H1 (cell line): ENCODE measurements around the gene STK39. TPM values are rescaled to one million over a fixed set of nuclear protein-coding genes. Genes with fewer than 3 reads are reported as not detected.

ENCODE experiments used
- SAP30 ChIP-seq: fragments of 300-600 bp; sonication (generic); IDR thresholded peaks from 2 replicates; pipeline ENCODE4 v1.7.1; 2012; ENCODE audit warnings: low read length, moderate library complexity, mild to moderate bottlenecking, inconsistent platforms; ENCODE audit not compliant: insufficient read depth, insufficient replicate concordance
- polyA plus RNA-seq, 7 experiments: library from polyadenylated mRNA; depleted of rRNA in 3 of 7; stranded (reverse) in 5 of 7; unstranded in 2 of 7; fragments of >200 nt in 5 of 7; fragments of 200-250 nt in 2 of 7; gene quantifications; 1 replicate in 5 of 7; 2 replicates in 1 of 7; 4 replicates in 1 of 7; pipeline versions ENCODE4 v1.2.1 to v1.2.3, GENCODE V29; 2011 to 2013; ENCODE audit warnings: missing spikeins in 2 of 7, mixed read lengths in 2 of 7
- total RNA-seq: library from RNA; stranded (reverse); fragmentation: NEBNext Ultra II Directional; extraction: Animal tissue kit (Norgen Biotek cat#: 25700); gene quantifications from 2 replicates; pipeline ENCODE4 v1.2.1, GENCODE V29; 2021

STK39 gene
- total and polyA plus RNA-seq, 2 of the 8 experiments (the other 6 are each of a cell fraction or from before 2014, with no cell fraction given) = 13.7 to 23.8 TPM

DNA sequence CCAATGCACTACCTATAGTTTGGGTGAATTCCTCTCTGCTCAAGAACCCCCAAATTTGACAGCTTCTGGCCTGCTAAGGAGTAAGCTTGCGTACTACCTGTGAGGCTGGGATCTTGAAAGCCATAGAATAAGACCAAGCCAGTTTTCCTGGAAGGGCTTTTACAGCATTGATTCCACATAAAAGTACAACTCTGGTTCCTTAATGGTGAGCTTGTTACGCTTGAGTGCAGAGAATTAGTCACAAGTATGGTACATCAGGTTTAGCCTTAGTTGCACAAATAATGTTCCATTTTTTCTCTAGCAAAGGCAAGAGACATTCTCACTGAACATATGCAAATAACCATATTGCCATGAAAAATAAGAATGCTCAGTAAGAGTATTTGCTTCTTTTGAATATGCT, 39.1 kb upstream of the STK39 start (continued):
- TF ChIP-seq SAP30 = no peak
